HepG2 (cell line): Measurements from ENCODE around the gene GATAD2B. TPM values are rescaled to one million over a fixed set of nuclear protein-coding genes. Genes with fewer than 3 reads are reported as not detected.

Experiments
- AKAP8 ChIP-seq: sonication (generic); formaldehyde crosslinking; IDR thresholded peaks from 2 replicates; pipeline ENCODE4 v1.5.1; 2020; ENCODE audit warnings: mild to moderate bottlenecking, missing genetic modification reagents
- ATM ChIP-seq: fragments of 450-650 bp; IDR thresholded peaks from 2 replicates; pipeline ENCODE4 v1.7.1; 2017; ENCODE audit warnings: mild to moderate bottlenecking, borderline replicate concordance
- DDIT3 ChIP-seq: sonication (generic); formaldehyde crosslinking; IDR thresholded peaks from 2 replicates; pipeline ENCODE4 v1.4.0; 2020; ENCODE audit warnings: mild to moderate bottlenecking, missing genetic modification reagents
- EZH2 ChIP-seq: conservative IDR thresholded peaks from 2 replicates; pipeline ENCODE4 v1.6.1; 2012; ENCODE audit warnings: mild to moderate bottlenecking, low read depth, low read length, moderate library complexity
- IRX3 ChIP-seq: sonication (generic); formaldehyde crosslinking; IDR thresholded peaks from 2 replicates; pipeline ENCODE4 v1.8.1; 2023; ENCODE audit warnings: mild to moderate bottlenecking, low read depth, missing genetic modification reagents, borderline replicate concordance
- KDM1A ChIP-seq: IDR thresholded peaks from 2 replicates; pipeline ENCODE4 v1.6.1; 2016; ENCODE audit warnings: missing compliant biosample characterization
- MAFK ChIP-seq, 2 experiments: IDR thresholded peaks in 1 of 2; conservative IDR thresholded peaks in 1 of 2; 2 replicates each; pipeline ENCODE4 v1.6.1; 2011; ENCODE audit warnings: improper control_type of control experiment in 2 of 2, low read length in 2 of 2
- PITX1 ChIP-seq: sonication (generic); formaldehyde crosslinking; IDR thresholded peaks from 2 replicates; pipeline ENCODE4 v1.5.1; 2020; ENCODE audit warnings: mild to moderate bottlenecking, missing genetic modification reagents
- SMARCE1 ChIP-seq: fragments of 450-650 bp; IDR thresholded peaks from 2 replicates; pipeline ENCODE4 v1.6.1; 2017; ENCODE audit warnings: borderline replicate concordance
- ZBTB33 ChIP-seq: sonication (generic); formaldehyde crosslinking; IDR thresholded peaks from 2 replicates; pipeline ENCODE4 v1.4.0; 2020; ENCODE audit warnings: missing genetic modification reagents
- ZC3H13 ChIP-seq: sonication (generic); formaldehyde crosslinking; IDR thresholded peaks from 2 replicates; pipeline ENCODE4 v1.8.1; 2023; ENCODE audit warnings: mild to moderate bottlenecking, missing genetic modification reagents, moderate library complexity
- ZFP36 ChIP-seq: fragments of 150-350 bp; IDR thresholded peaks from 2 replicates; pipeline ENCODE4 v1.6.1; 2018; ENCODE audit warnings: borderline replicate concordance, low read length, low read depth; ENCODE audit not compliant: partially characterized antibody
- ZMYM4 ChIP-seq: sonication (generic); formaldehyde crosslinking; IDR thresholded peaks from 2 replicates; pipeline ENCODE4 v1.8.1; 2023; ENCODE audit warnings: mild to moderate bottlenecking, missing genetic modification reagents
- ZNF121 ChIP-seq: sonication (generic); formaldehyde crosslinking; IDR thresholded peaks from 2 replicates; pipeline ENCODE4 v1.5.0; 2020; ENCODE audit warnings: mild to moderate bottlenecking, missing genetic modification reagents
- ZNF124 ChIP-seq: sonication (generic); formaldehyde crosslinking; IDR thresholded peaks from 2 replicates; pipeline ENCODE4 v1.4.0; 2020; ENCODE audit warnings: missing genetic modification reagents
- ZNF251 ChIP-seq: sonication (generic); formaldehyde crosslinking; IDR thresholded peaks from 2 replicates; pipeline ENCODE4 v1.9.0; 2021; ENCODE audit warnings: mild to moderate bottlenecking, missing genetic modification reagents
- ZNF451 ChIP-seq: sonication (generic); formaldehyde crosslinking; IDR thresholded peaks from 2 replicates; pipeline ENCODE4 v1.5.0; 2020; ENCODE audit warnings: mild to moderate bottlenecking, missing genetic modification reagents
- ZNF549 ChIP-seq: sonication (generic); formaldehyde crosslinking; IDR thresholded peaks from 2 replicates; pipeline ENCODE4 v1.5.0; 2020; ENCODE audit warnings: missing genetic modification reagents
- ZNF574 ChIP-seq: sonication (generic); formaldehyde crosslinking; IDR thresholded peaks from 2 replicates; pipeline ENCODE4 v1.4.0; 2020; ENCODE audit warnings: missing genetic modification reagents
- ZNF678 ChIP-seq: sonication (generic); formaldehyde crosslinking; IDR thresholded peaks from 2 replicates; pipeline ENCODE4 v1.4.0; 2020; ENCODE audit warnings: mild to moderate bottlenecking, missing genetic modification reagents
- ZNF781 ChIP-seq: sonication (generic); formaldehyde crosslinking; IDR thresholded peaks from 2 replicates; pipeline ENCODE4 v1.5.1; 2020; ENCODE audit warnings: borderline replicate concordance, mild to moderate bottlenecking, missing genetic modification reagents; ENCODE audit errors: not compliant biosample characterization
- ZNF800 ChIP-seq: sonication (generic); formaldehyde crosslinking; IDR thresholded peaks from 2 replicates; pipeline ENCODE4 v1.4.0; 2020; ENCODE audit warnings: missing genetic modification reagents
- ZSCAN25 ChIP-seq: sonication (generic); formaldehyde crosslinking; IDR thresholded peaks from 2 replicates; pipeline ENCODE4 v1.8.0; 2022; ENCODE audit warnings: mild to moderate bottlenecking, missing genetic modification reagents
- polyA plus RNA-seq, 8 experiments: library from polyadenylated mRNA; depleted of rRNA in 3 of 8; stranded (reverse) in 7 of 8; unstranded in 1 of 8; fragments of >200 nt; fragmentation: Illumina TruSeq in 4 of 8; extraction: Trizol in 4 of 8; gene quantifications; 2 replicates each; pipeline versions ENCODE4 v1.2.1 to v1.2.3, GENCODE V29; 2011 to 2016; ENCODE audit warnings: low read depth in 4 of 8, missing spikeins in 1 of 8, mixed read lengths in 1 of 8; ENCODE audit not compliant: insufficient read depth in 1 of 8
- total RNA-seq, 5 experiments: library from RNA; depleted of rRNA; stranded (reverse); fragments of >200 nt; fragmentation: Illumina TruSeq; extraction: Trizol; gene quantifications; 2 replicates each; pipeline ENCODE4 v1.2.3, GENCODE V29; 2016; ENCODE audit warnings: low read depth in 1 of 5

Gene GATAD2B
- total and polyA plus RNA-seq, 2 of the 13 experiments (the other 11 are each of a cell fraction or from before 2014, with no cell fraction given): 3.2 to 5.2 TPM

- TF ChIP-seq ZMYM4 (CRISPR knock-in tag): 0 out of 2 replicates have a peak, but pooled peaks have one; percentile 14
- TF ChIP-seq ZNF549 (CRISPR knock-in tag): no peak
- TF ChIP-seq DDIT3 (CRISPR knock-in tag): no peak
- TF ChIP-seq SMARCE1: no peak
- no peak for TF ChIP-seq ZNF451 (CRISPR knock-in tag)
- TF ChIP-seq ATM: no peak
- peak; percentile 39; the same call in 1 of the 2 replicates for TF ChIP-seq ZNF574
- no peak for TF ChIP-seq MAFK (conservative IDR thresholded peaks at IDR 0.05 in 1 of 2, IDR thresholded peaks at IDR 0.05 in 1 of 2; ENCODE audit: low read length in 2 of 2)
- no peak for TF ChIP-seq EZH2
- TF ChIP-seq ZNF124: no peak
- no peak for TF ChIP-seq ZFP36
- no peak for TF ChIP-seq ZNF678
- peak; percentile 80 for TF ChIP-seq ZNF121 (CRISPR knock-in tag)
- peak; percentile 50; the same call in 1 of the 2 replicates for TF ChIP-seq ZBTB33 (CRISPR knock-in tag)
- TF ChIP-seq ZNF800: no peak
- no peak for TF ChIP-seq PITX1
- no peak for TF ChIP-seq ZC3H13 (CRISPR knock-in tag)
- TF ChIP-seq ZNF251 (CRISPR knock-in tag): no peak
- TF ChIP-seq IRX3: no peak
- TF ChIP-seq ZSCAN25 (CRISPR knock-in tag): no peak
- TF ChIP-seq AKAP8 (CRISPR knock-in tag): no peak
- TF ChIP-seq ZNF781 (CRISPR knock-in tag): no peak
- no peak for TF ChIP-seq KDM1A
Observed at GRCh38 chr1:153796786-153797659, 125.7 kb downstream of the GATAD2B start (continued).
